GM12878 (cell line): Measurements from ENCODE around the gene HIF1AN. TPM values are rescaled to one million over a fixed set of nuclear protein-coding genes. Genes with fewer than 3 reads are reported as not detected.

Experiments used
- ATAC-seq: fragments of 200-7000 bp; cut with Tn5 transposase; 3 replicates; pipeline ENCODE4 v1.9.1; 2020; ENCODE audit warnings: mild to moderate bottlenecking, moderate library complexity
- BruUV-seq: library from RNA; stranded (reverse); fragments of 400-500 nt; replicated peaks from 2 replicates; lab custom pipeline; 2021; lab: Mats Ljungman, UMichigan
- CTCF ChIA-PET: fragments of 300-600 bp; sonication (Branson Sonifier 250); formaldehyde crosslinking; extraction: SDS; loops from one replicate; lab custom pipeline; 2021; ENCODE audit warnings: inconsistent platforms; lab: Yijun Ruan, JAX
- POLR2A ChIA-PET: fragments of 350-600 bp; formaldehyde crosslinking; extraction: SDS; loops from one replicate; lab custom pipeline; 2021; ENCODE audit warnings: inconsistent platforms; lab: Charles Lee
- RAD21 ChIA-PET: fragments of 300-600 bp; sonication (Branson Sonifier 250); formaldehyde crosslinking; loops from one replicate; lab custom pipeline; 2023; ENCODE audit warnings: antibody characterized with exemption; ENCODE audit not compliant: unreplicated experiment; lab: Charles Lee
- SMC1A ChIA-PET: fragments of 300-600 bp; sonication (Branson Sonifier 250); formaldehyde crosslinking; loops from one replicate; lab custom pipeline; 2023; ENCODE audit not compliant: unreplicated experiment, uncharacterized antibody; lab: Charles Lee
- DNase-seq: peaks from one replicate; pipeline ENCODE4 v3.0.0-alpha.2; 2011; ENCODE audit warnings: low read depth, low spot score
- FAIRE-seq: peaks from 3 replicates; lab custom pipeline; 2011; peaks lifted over from hg19 to GRCh38; lab: Jason Lieb, UNC
- H2AFZ ChIP-seq: 2 replicates; pipeline ENCODE4 v1.6.0; 2011; ENCODE audit warnings: low read depth, low read length, control low read depth; ENCODE audit not compliant: control insufficient read depth
- H3K27ac ChIP-seq: 2 replicates; pipeline ENCODE4 v1.5.1; 2011; ENCODE audit warnings: control low read depth; ENCODE audit not compliant: control insufficient read depth, insufficient read depth
- H3K27me3 ChIP-seq, 2 experiments: replicated peaks in 1 of 2; 2 replicates each; pipeline versions ENCODE4 v1.6.0 to v1.6.1; 2011; ENCODE audit warnings: low read length in 1 of 2; ENCODE audit not compliant: control insufficient read depth in 2 of 2, insufficient read depth in 2 of 2
- H3K36me3 ChIP-seq, 2 experiments: 2 replicates each; pipeline ENCODE4 v1.5.1; 2011; ENCODE audit warnings: low read length in 1 of 2; ENCODE audit not compliant: control insufficient read depth in 2 of 2, insufficient read depth in 2 of 2
- H3K4me1 ChIP-seq: 2 replicates; pipeline ENCODE4 v1.6.1; 2011; ENCODE audit warnings: mild to moderate bottlenecking, low read length, moderate library complexity, mixed read lengths; ENCODE audit not compliant: control insufficient read depth, insufficient read depth
- H3K4me2 ChIP-seq: 2 replicates; pipeline ENCODE4 v1.6.0; 2011; ENCODE audit warnings: control low read depth; ENCODE audit not compliant: control insufficient read depth, insufficient read depth
- H3K4me3 ChIP-seq: fragments of 200-600 bp; sonication (generic); 2 replicates; pipeline ENCODE4 v1.5.1; 2016
- H3K79me2 ChIP-seq: 2 replicates; pipeline ENCODE4 v1.6.0; 2011; ENCODE audit warnings: low read length; ENCODE audit not compliant: control insufficient read depth, insufficient read depth
- H3K9ac ChIP-seq: 2 replicates; pipeline ENCODE4 v1.8.0; 2011; ENCODE audit warnings: low read length, control low read depth, mixed read lengths; ENCODE audit not compliant: control insufficient read depth, insufficient read depth
- H3K9me3 ChIP-seq: replicated peaks from 3 replicates; pipeline ENCODE4 v1.5.1; 2011; ENCODE audit warnings: mild to moderate bottlenecking, low read length; ENCODE audit not compliant: control insufficient read depth, insufficient read depth
- H4K20me1 ChIP-seq: 2 replicates; pipeline ENCODE4 v1.6.0; 2011; ENCODE audit not compliant: control insufficient read depth, insufficient read depth
- ATF7 ChIP-seq: fragments of 450-650 bp; IDR thresholded peaks from 2 replicates; pipeline ENCODE4 v1.6.1; 2016; ENCODE audit warnings: low read depth, mild to moderate bottlenecking
- ELK1 ChIP-seq: IDR thresholded peaks from 2 replicates; pipeline ENCODE4 v1.6.1; 2012; ENCODE audit warnings: low read depth, low read length, improper control_type of control experiment
- HSF1 ChIP-seq: fragments of 150-350 bp; IDR thresholded peaks from 2 replicates; pipeline ENCODE4 v1.6.1; 2014; ENCODE audit warnings: mild to moderate bottlenecking, low read depth, low read length
- POLR2A ChIP-seq: IDR thresholded peaks from 2 replicates; pipeline ENCODE4 v1.6.1; 2011; ENCODE audit warnings: low read depth, mild to moderate bottlenecking, low read length
- RAD21 ChIP-seq: IDR thresholded peaks from 2 replicates; pipeline ENCODE4 v1.6.1; 2011; ENCODE audit warnings: mild to moderate bottlenecking, low read depth, low read length, moderate library complexity; ENCODE audit not compliant: insufficient read depth
- RELB ChIP-seq: fragments of 450-650 bp; IDR thresholded peaks from 2 replicates; pipeline ENCODE4 v1.6.1; 2017; ENCODE audit warnings: low read depth, mild to moderate bottlenecking, moderate library complexity
- SMC3 ChIP-seq: IDR thresholded peaks from 2 replicates; pipeline ENCODE4 v1.6.1; 2011; ENCODE audit warnings: low read length, improper control_type of control experiment, borderline replicate concordance
- TCF7 ChIP-seq: IDR thresholded peaks from 2 replicates; pipeline ENCODE4 v1.6.1; 2014; ENCODE audit warnings: antibody characterized with exemption, borderline replicate concordance
- WGBS: methylation state at CpG from one replicate; pipeline ENCODE4 v1.1.6; 2016; ENCODE audit warnings: low lambda C conversion rate; ENCODE audit not compliant: insufficient replicate concordance, insufficient coverage; ENCODE audit errors: missing lambda C conversion rate; 5-methylcytosine and 5-hydroxymethylcytosine counted together
- in situ Hi-C: fragments of 300-500 bp; cut with MboI; formaldehyde crosslinking; loops from 9 replicates; pipeline ENCODE4 v1.14.3; 2018; ENCODE audit warnings: mixed read lengths
- intact Hi-C: fragments of 100-400 bp; cut with micrococcal nuclease; formaldehyde crosslinking; loops from one replicate; pipeline ENCODE4 v1.14.2; 2022; ENCODE audit not compliant: unreplicated experiment
- polyA plus RNA-seq, 11 experiments: library from polyadenylated mRNA; depleted of rRNA in 4 of 11; unstranded in 6 of 11; stranded (reverse) in 5 of 11; fragments of >200 nt; fragmentation: Nextera tagmentation in 4 of 11; fragmentation: Illumina TruSeq in 1 of 11; extraction: Ambion mirVana in 4 of 11; extraction: Trizol in 1 of 11; gene quantifications; 1 replicate in 1 of 11; 2 replicates in 10 of 11; pipeline versions ENCODE4 v1.2.1 to v1.2.3, GENCODE V29; 2011 to 2016; ENCODE audit warnings: inconsistent platforms in 2 of 11, missing spikeins in 2 of 11, low read depth in 1 of 11
- total RNA-seq, 4 experiments: library from RNA; depleted of rRNA in 3 of 4; stranded (reverse); fragments of >200 nt in 3 of 4; fragmentation: Illumina TruSeq in 1 of 4; extraction: Trizol in 1 of 4; gene quantifications; 2 replicates each; pipeline versions ENCODE4 v1.2.1 to v1.2.3, GENCODE V29; 2013 to 2021

HIF1AN gene
- total and polyA plus RNA-seq, 10 of the 15 experiments (the other 5 are each of a cell fraction or from before 2014, with no cell fraction given): 1.9 to 37.2 (median 15.2) TPM

- BruUV-seq: no TSS peak
- H3K36me3 ChIP-seq: no peaks in the 10 kb centered on the region
- FAIRE-seq: no peak
- no peak overlapping the region for H3K27ac ChIP-seq
- TF ChIP-seq ELK1 (no peak), RELB (no peak), POLR2A (no peak), HSF1 (no peak), TCF7 (no peak), ATF7 (no peak), RAD21 (no peak), SMC3 (no peak)
- no peaks in the 10 kb centered on the region for H3K4me1 ChIP-seq
- H3K9ac ChIP-seq: no peak overlapping the region
- RAD21 ChIA-PET: no interaction called here
- in situ Hi-C loops: no loop called here
- H2AFZ ChIP-seq: no peak overlapping the region
- no peak for ATAC-seq
- H4K20me1 ChIP-seq: no peaks in the 10 kb centered on the region
- CTCF ChIA-PET: interaction anchor here (1.4 to 2.9 kb wide), 3 partner anchors 33 to 175 kb away, joined by 3 to 15 read pairs (median 4); partner anchors contain the start of gene HIF1AN
- H3K9me3 ChIP-seq: no peaks in the 10 kb centered on the region
- DNase-seq: no peak
- peaks cover 7% of the 10 kb centered on the region in 2 experiments; a peak in 2 of 4 replicates for H3K27me3 ChIP-seq
- POLR2A ChIA-PET: no interaction called here
- H3K79me2 ChIP-seq: no peaks in the 10 kb centered on the region
- no peak overlapping the region for H3K4me2 ChIP-seq
- no peak overlapping the region for H3K4me3 ChIP-seq
- SMC1A ChIA-PET: no interaction called here
- intact Hi-C loops: no loop called here
- WGBS: 45% methylated on average over 3 of the region's 3 CpGs
Observed at GRCh38 chr10:100568912-100569311, 33.2 kb downstream of the HIF1AN start.
